Measurements from ENCODE around the gene RNF26.
"Not testable (repeated sequence)": the region's sequence is repeated elsewhere in the genome, so short reads cannot be mapped to it uniquely, and the experiment has no call there.

RNF26 gene

DNA sequence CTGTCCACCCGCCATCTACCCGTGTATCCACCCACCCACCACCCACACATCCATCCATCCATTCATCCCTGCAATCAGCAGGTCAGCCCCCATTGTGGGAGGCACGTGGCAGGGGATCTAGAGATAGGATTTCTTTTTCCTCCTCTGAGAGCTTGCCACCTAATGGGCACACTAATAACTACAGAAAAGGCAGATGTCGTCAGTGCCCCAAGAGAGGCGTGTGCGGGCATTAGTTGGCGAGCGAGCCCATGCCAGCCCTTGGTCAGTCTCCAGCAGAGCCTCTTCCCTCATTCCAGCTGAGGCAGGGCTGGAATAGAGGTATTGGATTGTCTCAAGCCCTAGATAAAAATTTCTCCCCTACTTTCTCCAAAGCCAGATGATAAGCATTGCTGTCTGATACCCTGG lies 37.5 kb downstream of the RNF26 start:
- DNase-seq = peak; percentile 50 to 82

- DNase-seq = no peak
Observed at GRCh38 chr11:119372260-119373058, 38.1 kb downstream of the RNF26 start.

- no peak for DNase-seq
Observed at GRCh38 chr11:119373059-119373920, 39.0 kb downstream of the RNF26 start.

DNA sequence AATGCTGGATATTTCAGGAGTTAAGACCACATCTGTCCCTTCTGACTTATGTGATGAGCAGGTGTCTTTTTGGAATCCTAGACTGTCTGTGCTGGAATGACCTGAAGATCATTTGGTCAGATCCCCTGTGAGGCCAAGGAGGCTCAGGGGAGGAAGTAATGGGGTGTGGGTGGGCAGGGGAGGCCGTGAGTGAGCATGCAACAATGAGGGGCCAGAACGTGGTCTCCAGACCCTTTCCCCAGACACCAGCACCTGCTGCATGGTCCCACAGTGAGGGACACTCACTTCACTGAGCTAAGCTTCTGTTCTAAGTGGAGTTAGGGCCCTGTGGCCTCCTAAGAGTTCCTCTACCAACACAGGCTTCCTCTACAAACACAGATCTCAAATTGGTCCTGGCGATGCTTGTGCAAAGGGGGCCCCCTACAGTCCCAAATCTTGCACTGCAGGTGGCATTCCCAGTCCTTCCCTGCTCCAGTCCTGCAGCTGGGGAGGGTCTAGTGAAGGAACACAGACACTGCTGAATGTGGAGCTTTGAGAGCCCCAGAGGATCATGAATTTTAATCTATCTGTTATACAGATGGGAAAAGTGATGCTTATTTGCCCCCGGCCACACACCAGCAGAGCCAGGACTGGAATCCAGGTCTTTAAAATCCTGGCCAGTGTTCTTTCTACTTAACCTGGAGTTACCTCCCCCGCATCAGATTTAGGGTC lies 39.7 kb downstream of the RNF26 start:
- DNase-seq = peak; percentile 78 to 87

DNA sequence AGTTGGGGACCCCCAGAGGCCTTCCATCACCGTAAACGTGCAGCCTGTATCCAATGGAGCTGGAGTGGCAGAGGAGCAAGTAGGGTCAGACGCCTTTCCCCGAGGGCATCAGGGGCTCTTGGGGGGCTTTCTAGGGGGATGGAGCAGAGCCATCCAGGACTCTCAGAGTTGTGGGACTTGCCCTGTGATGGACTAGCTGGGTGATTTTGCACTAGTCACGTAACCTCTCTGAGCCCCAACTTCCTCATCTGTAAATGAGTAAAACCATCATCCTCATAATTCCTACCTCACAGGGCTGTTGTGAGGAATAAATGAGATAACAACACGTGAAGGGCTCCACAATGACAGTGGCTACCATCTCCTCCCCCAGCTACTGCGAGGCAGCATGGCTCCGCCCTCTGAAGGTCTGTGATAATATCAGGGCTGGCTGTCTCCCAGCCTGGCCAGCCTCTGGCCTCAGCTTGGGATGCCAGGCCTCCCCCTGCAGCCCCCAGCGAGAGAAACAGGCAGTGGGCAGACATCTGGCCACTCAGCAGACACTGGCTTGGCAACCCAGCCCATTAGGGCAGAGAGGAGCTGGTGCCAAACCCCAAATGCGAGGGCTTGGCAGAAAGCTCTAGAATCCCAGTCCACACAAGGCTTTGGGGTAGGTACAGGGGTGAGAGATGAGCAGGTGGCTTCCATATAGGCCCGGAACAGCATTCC lies 40.5 kb downstream of the RNF26 start:
- DNase-seq = peak; percentile 38 to 75

DNA sequence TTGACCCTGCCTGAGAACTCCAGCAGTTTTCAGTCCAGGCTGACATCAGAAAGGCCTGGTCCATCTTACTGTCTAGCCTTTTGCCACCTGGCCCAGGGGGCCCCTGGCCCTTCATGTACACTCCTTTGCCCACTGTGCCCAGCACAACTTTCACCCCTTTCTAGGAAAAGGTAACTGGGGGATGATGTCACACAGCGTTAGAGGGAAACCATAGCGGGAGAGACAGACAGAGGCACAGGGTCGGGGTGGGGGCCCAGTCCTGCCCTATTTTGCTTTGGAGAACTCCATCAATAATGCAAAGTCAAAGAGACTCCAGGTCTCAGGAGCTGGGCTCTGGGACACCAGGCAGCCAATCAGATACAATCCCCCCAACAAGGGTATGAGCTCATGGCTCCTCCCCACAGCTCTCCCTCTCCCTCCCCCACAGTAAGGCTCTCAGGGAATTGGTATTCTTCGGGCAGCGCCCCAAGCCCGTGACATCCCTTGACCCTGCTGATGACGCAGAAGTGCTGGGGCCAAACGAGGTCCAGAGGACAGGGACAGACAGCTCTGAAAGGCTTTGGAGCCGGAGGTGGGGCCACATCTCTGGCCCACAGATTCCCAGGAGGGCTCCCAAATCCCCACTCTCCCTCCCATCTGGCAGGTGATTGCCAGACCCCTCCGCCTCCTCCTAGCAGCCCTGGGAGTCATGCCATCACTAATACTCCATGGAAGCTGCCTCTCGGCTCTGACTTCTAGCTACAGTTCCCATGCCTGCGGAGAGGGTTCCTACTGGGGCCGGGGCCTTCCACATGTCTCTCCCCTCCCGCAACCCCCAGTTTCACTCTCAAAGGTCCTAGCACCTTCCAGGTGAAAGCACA lies 41.2 kb downstream of the RNF26 start:
- peak; percentile 80 to 81 for DNase-seq

- peak; percentile 86 to 95 for DNase-seq
Observed at GRCh38 chr11:119376197-119376847, 42.0 kb downstream of the RNF26 start.

GRCh38 chr11:119377112-119377901 lies 43.0 kb downstream of the RNF26 start:
- no peak for DNase-seq

- no peak for DNase-seq
Observed at GRCh38 chr11:119377961-119378667, 43.8 kb downstream of the RNF26 start.

- DNase-seq = no peak
Observed at GRCh38 chr11:119378851-119379465, 44.6 kb downstream of the RNF26 start.

GRCh38 chr11:119380160-119380826 lies 46.0 kb downstream of the RNF26 start:
- no peak for DNase-seq

- no peak for DNase-seq
Observed at GRCh38 chr11:119380827-119381180, 46.5 kb downstream of the RNF26 start.

GRCh38 chr11:119381181-119381988 lies 47.1 kb downstream of the RNF26 start, which contains the start of gene USP2:
TSS of gene USP2 (minus strand) at chr11:119381690. CDS start at chr11:119373480, 8,210 bp downstream.
- peak; percentile 96 to 97 for DNase-seq

DNA sequence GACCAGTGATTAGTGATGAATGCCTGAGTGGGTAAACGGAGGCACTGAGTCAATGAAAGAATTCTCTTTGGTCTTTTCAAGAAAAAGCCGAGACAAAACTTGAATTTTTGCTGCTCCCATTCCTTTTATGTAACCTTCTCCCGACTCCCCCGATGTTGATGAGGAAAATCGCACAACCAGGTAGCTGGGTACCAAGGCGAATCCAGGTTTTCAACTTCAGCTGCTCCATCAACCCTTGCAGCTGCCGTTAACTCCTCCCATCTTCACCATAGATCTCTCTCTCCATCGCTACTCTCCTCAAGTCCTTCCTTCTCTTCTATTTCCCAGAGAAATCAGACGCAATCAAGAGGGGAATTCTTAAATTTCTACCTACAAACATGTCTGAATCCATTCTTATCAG lies 47.8 kb downstream of the RNF26 start:
- no peak for DNase-seq

- DNase-seq = not testable (repeated sequence)
Observed at GRCh38 chr11:119382513-119382912, 48.2 kb downstream of the RNF26 start.

GRCh38 chr11:119384332-119384731 lies 50.0 kb downstream of the RNF26 start:
- no peak for DNase-seq
